Prostate gland (tissue), 2 donors: ENCODE results near the gene MLIP. TPM values are rescaled to one million over a fixed set of nuclear protein-coding genes. Genes with fewer than 3 reads are reported as not detected.
A peak's percentile ranks its signal among the peaks of the same experiment; 100 is the strongest.

Experiments
- DNase-seq: peaks from one replicate; pipeline ENCODE4 v3.0.0-alpha.2; 2019; ENCODE audit warnings: low spot score
- H3K27ac ChIP-seq, 2 donors: fragments of 200-600 bp; sonication (generic); 2 replicates each; pipeline ENCODE4 v1.5.1; 2017 to 2019
- H3K27me3 ChIP-seq: fragments of 200-600 bp; sonication (generic); replicated peaks from 2 replicates; pipeline ENCODE4 v1.5.1; 2019; ENCODE audit not compliant: insufficient read depth
- H3K36me3 ChIP-seq, 2 donors: fragments of 200-600 bp; sonication (generic); 1 replicate in 1 of 2; 2 replicates in 1 of 2; pipeline versions ENCODE4 v1.5.1 to v1.8.1; 2017 to 2019
- H3K4me1 ChIP-seq: fragments of 200-600 bp; sonication (generic); replicated peaks from 2 replicates; pipeline ENCODE4 v1.5.1; 2019
- H3K4me3 ChIP-seq, 2 donors: fragments of 200-600 bp; sonication (generic); 2 replicates each; pipeline ENCODE4 v1.5.1; 2017 to 2019
- H3K9me3 ChIP-seq: fragments of 200-600 bp; sonication (generic); 2 replicates; pipeline ENCODE4 v1.5.1; 2017
- POLR2A ChIP-seq: fragments of 450-650 bp; IDR thresholded peaks from one replicate; pipeline ENCODE4 v1.6.1; 2016; ENCODE audit warnings: antibody characterized with exemption, mild to moderate bottlenecking
- POLR2AphosphoS5 ChIP-seq: sonication (generic); formaldehyde crosslinking; IDR thresholded peaks from one replicate; pipeline ENCODE4 v1.6.1; 2017; ENCODE audit warnings: antibody characterized with exemption
- WGBS: methylation state at CpG from one replicate; pipeline ENCODE4 v1.1.5; 2018; 5-methylcytosine and 5-hydroxymethylcytosine counted together
- intact Hi-C: fragments of 100-400 bp; cut with DNase I; formaldehyde crosslinking; loops from one replicate; pipeline ENCODE4 v1.14.2; 2022
- total RNA-seq, 2 donors: library from RNA; depleted of rRNA; stranded (reverse); fragments of >200 nt; gene quantifications; one replicate each; pipeline ENCODE4 v1.1.0, GENCODE V29; 2016
- TF ChIP-seq, protein P1 (sequence below), 4 experiments: fragments of 200-600 bp in 2 of 4; fragments of 450-650 bp in 2 of 4; sonication (generic) in 2 of 4; IDR thresholded peaks; 1 replicate in 3 of 4; 2 replicates in 1 of 4; pipeline ENCODE4 v1.5.1; 2016 to 2019; ENCODE audit warnings: antibody characterized with exemption in 4 of 4, mild to moderate bottlenecking in 2 of 4, moderate library complexity in 2 of 4

The MLIP gene, protein sequence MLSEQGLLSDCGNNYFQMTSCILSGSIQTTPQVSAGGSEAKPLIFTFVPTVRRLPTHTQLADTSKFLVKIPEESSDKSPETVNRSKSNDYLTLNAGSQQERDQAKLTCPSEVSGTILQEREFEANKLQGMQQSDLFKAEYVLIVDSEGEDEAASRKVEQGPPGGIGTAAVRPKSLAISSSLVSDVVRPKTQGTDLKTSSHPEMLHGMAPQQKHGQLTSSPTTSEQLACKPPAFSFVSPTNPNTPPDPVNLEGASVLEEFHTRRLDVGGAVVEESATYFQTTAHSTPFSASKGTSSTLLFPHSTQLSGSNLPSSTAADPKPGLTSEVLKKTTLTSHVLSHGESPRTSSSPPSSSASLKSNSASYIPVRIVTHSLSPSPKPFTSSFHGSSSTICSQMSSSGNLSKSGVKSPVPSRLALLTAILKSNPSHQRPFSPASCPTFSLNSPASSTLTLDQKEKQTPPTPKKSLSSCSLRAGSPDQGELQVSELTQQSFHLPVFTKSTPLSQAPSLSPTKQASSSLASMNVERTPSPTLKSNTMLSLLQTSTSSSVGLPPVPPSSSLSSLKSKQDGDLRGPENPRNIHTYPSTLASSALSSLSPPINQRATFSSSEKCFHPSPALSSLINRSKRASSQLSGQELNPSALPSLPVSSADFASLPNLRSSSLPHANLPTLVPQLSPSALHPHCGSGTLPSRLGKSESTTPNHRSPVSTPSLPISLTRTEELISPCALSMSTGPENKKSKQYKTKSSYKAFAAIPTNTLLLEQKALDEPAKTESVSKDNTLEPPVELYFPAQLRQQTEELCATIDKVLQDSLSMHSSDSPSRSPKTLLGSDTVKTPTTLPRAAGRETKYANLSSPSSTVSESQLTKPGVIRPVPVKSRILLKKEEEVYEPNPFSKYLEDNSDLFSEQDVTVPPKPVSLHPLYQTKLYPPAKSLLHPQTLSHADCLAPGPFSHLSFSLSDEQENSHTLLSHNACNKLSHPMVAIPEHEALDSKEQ
- total RNA-seq: 1 to 10 TPM in 1 of 2 donors, under 1 TPM in 1; 0.55 to 1.9 TPM

DNA sequence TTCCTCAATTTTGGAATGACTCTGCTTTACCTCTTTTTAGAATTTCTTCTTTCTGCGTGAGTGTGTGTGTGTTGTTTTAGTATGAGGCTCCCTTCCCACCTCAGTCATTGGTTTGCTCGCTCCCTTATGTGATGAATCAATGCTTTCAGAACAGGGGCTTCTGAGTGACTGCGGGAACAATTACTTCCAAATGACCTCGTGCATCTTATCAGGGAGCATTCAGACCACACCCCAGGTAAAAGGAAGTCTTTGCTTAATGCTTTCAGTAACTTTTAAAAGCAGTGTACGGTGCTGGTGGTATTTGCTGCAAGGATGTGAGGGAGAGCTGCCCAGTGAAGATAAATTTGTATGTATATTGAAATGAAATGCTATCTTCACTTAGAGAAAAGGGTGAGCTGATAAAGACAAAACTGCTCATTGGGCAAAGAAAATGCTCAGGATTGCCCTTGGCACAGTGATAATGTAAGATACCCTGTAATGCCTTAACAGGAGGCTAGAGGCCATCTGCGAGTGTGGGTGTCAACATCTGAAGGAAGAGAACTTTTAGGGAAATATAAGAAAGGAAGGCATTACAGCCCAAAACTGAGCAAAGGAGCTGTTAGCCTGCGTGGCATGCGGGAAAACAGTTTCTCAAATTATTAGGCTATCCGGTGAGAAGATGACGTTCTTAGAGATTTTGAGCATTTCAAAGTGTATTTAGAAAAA is at the start of gene MLIP:
TSS of gene MLIP (plus strand) at position 103 of the 705 bp plus-strand sequence. CDS start at position 140, 37 bp downstream.
- Histone ChIP-seq H3K4me3 (no peak within 1 kb of the TSS), H3K4me1 (no peaks in the 10 kb centered on the region), H3K36me3 (no peaks in the 10 kb centered on the region), H3K9me3 (no peaks in the 10 kb centered on the region), H3K27me3 (no peaks in the 10 kb centered on the region), H3K27ac (no peak within 1 kb of the TSS)
- 73% methylated on average over 10 of the region's 10 CpGs for WGBS
- intact Hi-C loops: no loop called here
- TF ChIP-seq, protein P1, sequence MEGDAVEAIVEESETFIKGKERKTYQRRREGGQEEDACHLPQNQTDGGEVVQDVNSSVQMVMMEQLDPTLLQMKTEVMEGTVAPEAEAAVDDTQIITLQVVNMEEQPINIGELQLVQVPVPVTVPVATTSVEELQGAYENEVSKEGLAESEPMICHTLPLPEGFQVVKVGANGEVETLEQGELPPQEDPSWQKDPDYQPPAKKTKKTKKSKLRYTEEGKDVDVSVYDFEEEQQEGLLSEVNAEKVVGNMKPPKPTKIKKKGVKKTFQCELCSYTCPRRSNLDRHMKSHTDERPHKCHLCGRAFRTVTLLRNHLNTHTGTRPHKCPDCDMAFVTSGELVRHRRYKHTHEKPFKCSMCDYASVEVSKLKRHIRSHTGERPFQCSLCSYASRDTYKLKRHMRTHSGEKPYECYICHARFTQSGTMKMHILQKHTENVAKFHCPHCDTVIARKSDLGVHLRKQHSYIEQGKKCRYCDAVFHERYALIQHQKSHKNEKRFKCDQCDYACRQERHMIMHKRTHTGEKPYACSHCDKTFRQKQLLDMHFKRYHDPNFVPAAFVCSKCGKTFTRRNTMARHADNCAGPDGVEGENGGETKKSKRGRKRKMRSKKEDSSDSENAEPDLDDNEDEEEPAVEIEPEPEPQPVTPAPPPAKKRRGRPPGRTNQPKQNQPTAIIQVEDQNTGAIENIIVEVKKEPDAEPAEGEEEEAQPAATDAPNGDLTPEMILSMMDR (IDR thresholded peaks at IDR 0.05): no peak
- TF ChIP-seq POLR2A (no peak), POLR2AphosphoS5 (no peak)
- DNase-seq: no peak

DNA sequence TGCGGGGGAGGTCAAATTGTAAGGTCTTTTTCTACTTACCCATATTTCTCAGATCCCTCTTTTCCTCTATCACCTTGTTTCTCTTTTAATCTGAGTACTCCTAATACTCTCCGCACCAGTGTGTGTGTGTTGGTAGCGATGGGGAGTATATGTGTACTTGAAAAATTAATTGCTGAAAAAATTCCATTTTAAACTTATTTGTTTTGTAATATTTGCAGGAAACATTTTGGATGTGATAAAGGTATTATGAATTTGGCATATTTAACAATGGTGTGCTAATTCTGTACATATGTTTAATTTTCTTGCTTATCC is 48.1 kb upstream of the MLIP start:
- Histone ChIP-seq H3K4me1 (no peaks in the 10 kb centered on the region), H3K9me3 (no peaks in the 10 kb centered on the region), H3K36me3 (no peaks in the 10 kb centered on the region), H3K27ac (no peak overlapping the region), H3K4me3 (no peak overlapping the region), H3K27me3 (no peaks in the 10 kb centered on the region)
- WGBS: 94% methylated on average over 3 of the region's 3 CpGs
- TF ChIP-seq POLR2AphosphoS5 (no peak), POLR2A (no peak)
- TF ChIP-seq, protein P1 (IDR thresholded peaks at IDR 0.05): no peak
- intact Hi-C loops: no loop called here
- no peak for DNase-seq

DNA sequence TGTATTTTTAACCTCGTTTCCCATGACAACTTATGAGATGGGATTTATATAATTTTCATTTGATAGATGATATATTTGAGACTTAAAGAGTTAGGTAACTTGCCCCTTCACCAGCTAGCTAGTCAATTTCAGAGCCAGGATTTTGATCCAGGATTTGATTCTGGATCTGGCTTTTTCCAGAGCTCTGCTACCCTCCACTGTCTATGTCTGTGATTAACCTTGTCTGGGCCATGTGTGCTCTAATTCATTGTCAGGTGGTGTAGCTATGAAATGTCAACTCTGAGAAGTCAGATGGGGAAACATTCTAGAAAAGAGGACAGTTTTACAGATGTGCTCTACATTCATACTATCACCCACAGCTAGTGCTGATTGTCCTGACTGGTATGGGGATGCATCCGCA is 42.5 kb upstream of the MLIP start:
- no peak overlapping the region for H3K4me3 ChIP-seq
- no CpG with 5 or more reads among the region's 2 CpGs for whole genome bisulfite sequencing
- H3K27ac ChIP-seq: no peak overlapping the region
- no peaks in the 10 kb centered on the region for H3K27me3 ChIP-seq
- TF ChIP-seq POLR2A: no peak
- no peak for TF ChIP-seq POLR2AphosphoS5
- TF ChIP-seq, protein P1 (IDR thresholded peaks at IDR 0.05): no peak
- no peaks in the 10 kb centered on the region for H3K4me1 ChIP-seq
- intact Hi-C loops: no loop called here
- no peaks in the 10 kb centered on the region for H3K9me3 ChIP-seq
- DNase-seq: no peak
- H3K36me3 ChIP-seq: no peaks in the 10 kb centered on the region

DNA sequence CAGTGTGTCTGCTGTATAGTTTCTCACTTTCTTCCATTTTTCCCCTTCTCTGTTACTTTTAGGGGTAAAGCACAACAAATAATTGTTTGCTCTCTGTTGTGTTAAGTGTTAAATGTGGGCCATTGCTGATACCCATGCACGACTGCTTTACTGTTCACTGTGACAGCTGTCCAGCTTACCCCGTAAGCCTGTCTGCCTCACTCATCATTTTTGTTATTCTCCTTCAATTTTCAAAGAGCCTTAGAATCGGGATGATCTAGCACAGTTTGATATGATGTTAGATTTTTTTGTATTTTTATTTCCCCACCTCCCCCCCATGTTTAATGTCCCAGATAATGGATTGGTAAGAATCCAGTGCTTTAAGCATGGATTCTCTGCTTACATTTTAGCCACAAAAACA is 41.2 kb upstream of the MLIP start:
- no peaks in the 10 kb centered on the region for H3K36me3 ChIP-seq
- intact Hi-C loops: no loop called here
- peak overlapping the region in 1 of 2 donors; percentile 1 for H3K4me3 ChIP-seq
- TF ChIP-seq POLR2A (no peak), POLR2AphosphoS5 (no peak)
- TF ChIP-seq, protein P1 (IDR thresholded peaks at IDR 0.05): no peak
- H3K27ac ChIP-seq: peak overlapping the region in 1 of 2 donors; percentile 30
- 19% methylated on average over 3 of the region's 3 CpGs for WGBS
- no peaks in the 10 kb centered on the region for H3K27me3 ChIP-seq
- no peaks in the 10 kb centered on the region for H3K4me1 ChIP-seq
- no peak for DNase-seq
- H3K9me3 ChIP-seq: no peaks in the 10 kb centered on the region
